GM12891 (cell line): ENCODE data around the gene SLC8B1.

Experiments
- POLR2A ChIP-seq: IDR thresholded peaks from 2 replicates; pipeline ENCODE4 v1.6.1; 2011; ENCODE audit warnings: low read depth, low read length, control low read depth
- POLR2AphosphoS5 ChIP-seq: IDR thresholded peaks from 2 replicates; pipeline ENCODE4 v1.6.1; 2011; ENCODE audit warnings: low read depth, low read length, control low read depth
- TAF1 ChIP-seq: IDR thresholded peaks from 2 replicates; pipeline ENCODE4 v1.6.1; 2011; ENCODE audit warnings: low read depth, low read length, control low read depth

DNA sequence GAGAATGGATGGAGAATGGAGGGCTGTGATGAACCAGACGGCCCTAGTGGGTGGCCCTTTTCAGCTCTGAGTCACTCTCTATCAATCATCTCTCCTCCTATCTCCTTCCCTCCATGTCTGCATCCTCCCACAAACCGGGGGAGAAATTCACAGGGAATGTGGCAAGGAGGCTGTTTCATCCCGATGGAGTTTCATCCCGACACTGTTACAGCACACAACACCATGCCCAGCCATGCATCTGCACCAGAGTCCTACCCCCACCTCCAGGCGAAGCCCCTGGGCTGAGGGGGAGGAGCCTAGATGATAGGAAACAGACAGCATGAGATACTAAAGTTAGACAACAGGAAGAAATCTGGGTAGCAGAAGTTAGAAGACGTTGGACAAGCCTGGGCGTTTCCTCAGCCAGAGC, 20.8 kb downstream of the SLC8B1 start:
- TF ChIP-seq POLR2AphosphoS5 (no peak), POLR2A (no peak), TAF1 (no peak)
